Measurements from ENCODE around the gene DCC.

DNA sequence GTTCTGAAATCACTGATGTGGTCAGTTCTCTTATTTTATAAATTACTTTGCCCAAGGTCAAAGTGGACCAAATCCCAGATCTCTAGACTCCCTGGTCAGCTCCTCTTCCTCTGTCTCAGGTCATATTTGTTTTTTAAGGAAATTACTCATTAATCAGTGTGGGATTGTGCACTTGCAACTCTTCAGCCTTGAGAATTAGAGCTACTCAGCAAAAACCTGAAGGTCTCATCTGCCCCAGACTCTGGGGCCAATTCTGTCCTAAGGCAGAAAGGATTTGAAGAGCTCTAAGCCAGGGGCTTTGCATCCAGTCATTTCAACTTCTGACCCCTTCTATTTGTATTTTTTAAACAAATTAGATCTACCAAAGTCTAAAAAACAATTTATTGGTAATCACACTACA is 17.7 kb upstream of the DCC start:
- TF ChIP-seq, protein P1, sequence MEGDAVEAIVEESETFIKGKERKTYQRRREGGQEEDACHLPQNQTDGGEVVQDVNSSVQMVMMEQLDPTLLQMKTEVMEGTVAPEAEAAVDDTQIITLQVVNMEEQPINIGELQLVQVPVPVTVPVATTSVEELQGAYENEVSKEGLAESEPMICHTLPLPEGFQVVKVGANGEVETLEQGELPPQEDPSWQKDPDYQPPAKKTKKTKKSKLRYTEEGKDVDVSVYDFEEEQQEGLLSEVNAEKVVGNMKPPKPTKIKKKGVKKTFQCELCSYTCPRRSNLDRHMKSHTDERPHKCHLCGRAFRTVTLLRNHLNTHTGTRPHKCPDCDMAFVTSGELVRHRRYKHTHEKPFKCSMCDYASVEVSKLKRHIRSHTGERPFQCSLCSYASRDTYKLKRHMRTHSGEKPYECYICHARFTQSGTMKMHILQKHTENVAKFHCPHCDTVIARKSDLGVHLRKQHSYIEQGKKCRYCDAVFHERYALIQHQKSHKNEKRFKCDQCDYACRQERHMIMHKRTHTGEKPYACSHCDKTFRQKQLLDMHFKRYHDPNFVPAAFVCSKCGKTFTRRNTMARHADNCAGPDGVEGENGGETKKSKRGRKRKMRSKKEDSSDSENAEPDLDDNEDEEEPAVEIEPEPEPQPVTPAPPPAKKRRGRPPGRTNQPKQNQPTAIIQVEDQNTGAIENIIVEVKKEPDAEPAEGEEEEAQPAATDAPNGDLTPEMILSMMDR (conservative IDR thresholded peaks at IDR 0.05; ENCODE audit: low read depth, low read length): no peak
- TF ChIP-seq EZH2 (IDR thresholded peaks at IDR 0.05; ENCODE audit: low read length, unreplicated experiment): no peak
- no peak for TF ChIP-seq EZH2phosphoT487 (IDR thresholded peaks at IDR 0.05; ENCODE audit: borderline replicate concordance, low read length)

Measured in PC-3 (cell line).